ENCODE data around the gene SPARCL1.

The SPARCL1 gene

GRCh38 chr4:87540146-87541058, 11.2 kb upstream of the SPARCL1 start:
- DNase-seq = no peak

DNA sequence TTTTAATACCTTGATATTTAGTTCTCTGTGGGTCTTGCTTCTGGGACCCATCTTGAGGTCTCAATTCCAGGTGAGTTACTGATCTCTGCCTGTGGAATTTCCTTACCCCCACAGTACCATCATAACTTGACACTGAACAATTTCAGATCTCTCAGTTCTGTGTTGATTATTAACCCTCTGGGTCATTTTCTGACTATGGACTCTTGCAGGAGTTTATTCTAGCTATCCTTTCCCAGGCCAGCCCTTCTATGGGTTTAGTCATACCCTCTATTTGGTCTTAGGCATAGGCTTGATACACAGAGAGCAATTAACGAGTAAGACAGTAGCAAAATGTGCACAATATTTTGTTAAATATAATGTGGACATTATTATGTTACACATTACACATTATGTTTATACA, 3.7 kb upstream of the SPARCL1 start:
- no peak for DNase-seq

GRCh38 chr4:87532109-87532508, 2.9 kb upstream of the SPARCL1 start:
- DNase-seq = no peak

DNA sequence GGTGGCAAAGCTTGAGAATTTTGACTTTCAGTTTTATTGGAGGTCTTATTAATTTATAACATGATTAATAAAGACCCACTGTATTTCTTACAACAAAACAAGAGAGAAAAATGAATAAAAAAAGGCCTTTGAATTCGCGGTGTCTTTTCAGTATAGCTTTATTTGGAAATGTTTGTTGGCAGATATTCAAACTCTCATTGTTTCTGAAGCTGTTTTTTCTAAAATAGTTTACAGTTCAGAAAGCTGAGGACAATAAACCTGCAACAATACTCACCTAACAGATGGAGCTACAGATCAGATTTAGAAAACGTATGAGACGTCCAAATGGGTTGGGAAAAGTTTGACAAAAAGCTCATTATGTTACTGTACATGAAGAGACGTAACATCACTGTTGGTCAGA, 2.4 kb upstream of the SPARCL1 start:
- no peak for DNase-seq

DNA sequence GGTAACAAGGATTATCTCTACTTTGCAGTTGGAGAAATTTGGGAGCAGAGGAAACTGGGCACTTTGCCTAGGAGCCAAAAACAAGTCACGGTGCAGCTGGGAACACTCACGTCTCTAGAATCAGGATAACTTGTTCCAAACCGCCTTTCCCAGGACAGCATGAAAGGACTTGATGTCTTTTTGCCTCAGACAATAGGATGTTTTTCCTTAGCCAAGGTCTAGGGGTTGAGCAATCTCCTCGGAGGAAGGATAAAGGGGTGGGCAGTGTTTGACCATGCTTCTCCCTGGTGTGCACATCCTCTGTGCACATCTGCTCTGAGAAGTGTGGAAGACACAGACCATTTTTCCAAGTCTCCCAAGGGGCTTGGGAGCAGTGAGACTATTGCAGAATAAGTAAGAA, 1.7 kb upstream of the SPARCL1 start:
- DNase-seq = no peak

- DNase-seq = no peak
These were observed 1.1 kb upstream of the SPARCL1 start for GRCh38 chr4:87530229-87530628.

- DNase-seq = no peak
These were observed 1.6 kb downstream of the SPARCL1 start for GRCh38 chr4:87527431-87528220.

DNA sequence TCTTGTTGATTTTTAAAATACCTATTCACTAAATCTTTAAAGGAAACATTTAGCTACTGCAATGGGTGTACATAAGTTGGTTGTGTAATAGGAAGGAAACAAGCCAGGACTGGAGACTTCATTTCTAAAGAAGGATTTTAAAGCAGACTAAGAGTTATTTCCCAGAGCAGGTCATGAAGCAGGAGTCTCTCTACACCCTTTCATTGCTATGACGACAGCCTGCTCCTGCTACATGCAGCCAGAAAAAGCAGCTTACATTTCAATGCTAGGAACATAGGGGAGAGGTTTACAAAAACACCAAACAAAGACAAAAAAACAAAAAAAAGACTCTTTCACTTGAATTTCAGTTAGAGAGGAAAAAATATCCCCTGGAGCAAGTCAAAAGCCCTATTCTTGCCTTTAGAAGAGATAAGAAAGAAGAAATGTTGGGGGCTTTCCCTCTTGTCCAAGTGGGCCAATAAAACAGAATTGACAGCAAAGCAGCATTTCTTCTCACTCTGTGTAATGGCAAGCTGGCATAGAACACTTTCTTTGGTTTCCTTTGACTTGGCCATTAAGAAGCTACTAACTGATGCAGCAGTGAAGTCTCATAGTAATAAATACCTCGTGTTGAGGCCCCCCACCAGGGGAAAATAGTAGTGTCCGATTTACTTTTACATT, 3.4 kb downstream of the SPARCL1 start:
- DNase-seq = no peak

GRCh38 chr4:87524456-87524855, 4.7 kb downstream of the SPARCL1 start:
- DNase-seq = no peak

- DNase-seq = no peak
These were observed 5.9 kb downstream of the SPARCL1 start for GRCh38 chr4:87523307-87523706.

GRCh38 chr4:87521757-87522374, 7.3 kb downstream of the SPARCL1 start:
- no peak for DNase-seq

- DNase-seq = no peak
These were observed 7.9 kb downstream of the SPARCL1 start for GRCh38 chr4:87521319-87521718.

- DNase-seq = no peak
These were observed 11.6 kb downstream of the SPARCL1 start for GRCh38 chr4:87517621-87518020.

- no peak for DNase-seq
These were observed 12.5 kb downstream of the SPARCL1 start for GRCh38 chr4:87516683-87517082.

GRCh38 chr4:87512400-87512799, 16.8 kb downstream of the SPARCL1 start:
- no peak for DNase-seq

DNA sequence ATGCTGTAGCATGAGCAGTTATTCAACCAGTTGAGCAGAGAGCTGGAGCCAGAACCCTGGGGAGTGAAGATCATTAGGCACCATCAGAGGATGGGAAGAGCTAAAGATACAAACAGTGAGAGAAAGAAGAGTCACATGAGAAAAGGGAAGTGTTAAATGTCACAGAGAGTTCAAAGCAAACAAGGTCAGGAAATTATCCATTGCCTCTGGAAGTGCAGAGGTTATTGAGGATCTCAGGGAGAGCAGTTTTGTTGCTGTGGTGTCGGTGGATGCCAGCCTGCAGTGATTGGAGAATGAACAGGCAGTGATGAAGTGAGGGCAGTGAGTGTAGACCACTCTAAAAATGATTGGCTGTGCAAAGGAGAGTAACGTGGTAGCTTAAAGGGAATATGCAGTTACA, 17.7 kb downstream of the SPARCL1 start:
- DNase-seq = no peak

DNA sequence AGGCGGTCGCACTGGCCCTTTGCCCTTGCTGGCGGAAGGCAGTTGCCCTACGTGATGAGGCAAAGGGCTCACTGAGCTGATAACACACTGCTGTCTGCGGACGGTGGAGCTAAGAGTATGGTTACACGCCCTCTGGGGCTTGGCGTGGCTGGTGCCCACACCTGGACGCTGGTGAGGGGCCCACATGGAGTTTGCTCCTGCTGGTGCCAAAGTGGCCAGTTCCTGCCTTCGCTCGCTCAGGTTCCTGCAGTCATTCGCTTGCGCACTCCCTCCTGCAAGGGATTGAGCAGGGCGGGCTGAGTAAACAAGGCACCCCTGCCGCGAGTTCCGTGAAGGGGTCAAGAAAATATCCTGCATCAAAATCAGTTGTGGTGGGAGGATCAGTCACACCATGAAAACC, 18.4 kb downstream of the SPARCL1 start:
- no peak for DNase-seq

- DNase-seq = no peak
These were observed 22.0 kb downstream of the SPARCL1 start for GRCh38 chr4:87506974-87507701.

- no peak for DNase-seq
These were observed 23.3 kb downstream of the SPARCL1 start for GRCh38 chr4:87505862-87506261.

DNA sequence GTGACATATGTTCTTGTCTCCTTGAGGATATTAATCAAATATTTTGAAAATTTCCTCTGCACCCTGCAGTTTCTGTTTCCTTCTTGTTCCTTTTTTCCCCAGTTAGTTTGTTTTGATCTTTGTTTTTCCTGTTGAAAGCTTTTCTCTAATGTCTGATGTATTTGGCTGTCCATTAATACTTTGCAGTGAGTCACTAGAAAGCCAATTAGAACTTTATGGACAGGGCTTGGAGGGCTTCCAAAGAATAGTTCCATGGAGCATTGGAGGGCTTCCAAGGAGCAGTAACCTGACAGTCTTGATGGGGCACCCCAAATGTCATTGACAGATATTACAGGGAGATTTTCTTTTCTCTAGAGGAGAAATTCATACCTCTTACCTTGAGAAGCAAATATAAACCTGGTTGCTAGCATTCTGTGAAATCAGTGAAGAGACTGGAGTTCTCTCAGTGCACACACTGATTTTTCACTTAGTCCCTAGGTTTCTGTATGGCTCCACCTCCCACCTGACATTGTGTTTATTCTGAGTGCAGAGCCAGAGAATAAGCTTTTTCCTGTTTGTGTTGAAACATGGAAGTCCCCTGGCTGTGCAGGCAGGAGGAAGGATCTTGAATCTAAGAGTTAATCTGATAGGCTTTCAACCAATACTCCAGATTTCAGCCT, 26.5 kb downstream of the SPARCL1 start:
- no peak for DNase-seq

DNA sequence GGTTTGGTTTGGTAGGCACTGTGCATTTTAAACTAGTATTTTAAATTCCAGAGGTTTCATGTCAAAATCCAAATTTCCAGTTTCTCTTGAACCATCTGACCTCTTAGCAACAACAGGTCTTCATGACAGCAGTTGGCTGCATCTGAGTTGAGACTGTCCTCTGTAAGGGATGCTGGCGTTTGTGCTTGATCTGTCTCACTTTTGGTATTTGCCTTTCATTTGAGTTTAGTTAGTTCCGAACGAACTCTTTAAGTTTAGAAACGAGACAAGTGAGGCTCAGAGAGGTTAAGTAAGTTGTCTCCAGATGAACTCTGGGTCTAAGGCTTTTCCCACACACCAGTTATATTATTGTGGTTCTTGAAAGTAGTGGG, 29.1 kb downstream of the SPARCL1 start:
- DNase-seq = no peak
